Measurements from ENCODE around the gene ANKRD62.
"Not testable (repeated sequence)": the region's sequence is repeated elsewhere in the genome, so short reads cannot be mapped to it uniquely, and the experiment has no call there.

Gene ANKRD62

GRCh38 chr18:12099160-12099559 is 5.5 kb downstream of the ANKRD62 start:
- DNase-seq = no peak

- no peak for DNase-seq
Measured at GRCh38 chr18:12101266-12101665, 7.6 kb downstream of the ANKRD62 start.

- DNase-seq = no peak
Measured at GRCh38 chr18:12102136-12102842, 8.6 kb downstream of the ANKRD62 start.

GRCh38 chr18:12106471-12106870 is 12.8 kb downstream of the ANKRD62 start:
- DNase-seq = peak; percentile 60

GRCh38 chr18:12109836-12110235 is 16.2 kb downstream of the ANKRD62 start:
- peak; percentile 54 for DNase-seq

DNA sequence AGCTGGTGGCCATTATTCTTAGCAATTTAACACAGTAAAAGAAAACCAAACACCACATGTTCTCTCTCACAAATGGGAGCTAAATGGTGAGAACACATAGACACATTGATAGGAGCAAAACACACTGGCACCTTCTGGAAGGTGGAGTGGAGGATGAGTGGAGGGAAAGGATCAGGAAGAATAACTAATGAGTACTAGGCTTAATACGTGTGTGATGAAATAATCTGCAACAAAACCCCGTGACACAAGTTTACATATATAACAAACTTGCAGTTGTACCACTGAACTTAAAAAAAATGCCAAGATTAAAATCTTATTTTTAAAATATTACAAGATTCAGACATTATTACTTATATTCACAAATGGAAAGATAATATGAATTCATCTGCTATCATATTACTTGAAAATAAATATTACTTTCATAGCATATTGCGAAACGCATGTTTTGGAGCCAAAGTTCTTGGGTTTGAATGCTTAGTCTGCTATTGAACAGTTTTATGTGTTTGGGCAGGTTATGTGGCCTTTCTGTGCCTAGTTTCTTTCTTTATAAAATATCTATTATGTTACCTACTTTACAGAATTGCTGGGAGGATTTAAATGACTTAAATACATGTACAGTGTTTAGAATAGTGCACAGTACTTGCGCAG is 20.5 kb downstream of the ANKRD62 start:
- DNase-seq = no peak

DNA sequence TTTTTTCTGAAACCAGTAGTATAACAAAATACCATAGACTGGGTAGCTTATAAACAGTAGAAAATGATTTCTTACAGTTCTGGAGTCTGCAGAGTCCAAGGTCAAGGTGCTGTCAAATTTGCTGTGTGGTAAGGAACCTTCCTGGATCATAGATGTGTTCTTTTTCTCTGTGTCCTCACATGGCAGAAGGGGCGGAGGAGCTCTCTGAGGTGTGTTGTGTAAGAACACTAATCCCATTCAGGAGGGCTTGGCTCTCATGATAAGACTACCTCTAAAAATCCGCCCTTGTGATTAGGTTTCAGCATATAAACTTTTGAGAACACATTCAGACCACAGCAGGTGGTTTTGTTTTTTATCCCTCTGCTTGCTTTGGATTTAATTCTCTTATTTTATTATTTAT is 25.7 kb downstream of the ANKRD62 start:
- no peak for DNase-seq

- no peak for DNase-seq
Measured at GRCh38 chr18:12121175-12122042, 27.8 kb downstream of the ANKRD62 start.

GRCh38 chr18:12122043-12122389 is 28.4 kb downstream of the ANKRD62 start:
- not testable (repeated sequence) for DNase-seq

DNA sequence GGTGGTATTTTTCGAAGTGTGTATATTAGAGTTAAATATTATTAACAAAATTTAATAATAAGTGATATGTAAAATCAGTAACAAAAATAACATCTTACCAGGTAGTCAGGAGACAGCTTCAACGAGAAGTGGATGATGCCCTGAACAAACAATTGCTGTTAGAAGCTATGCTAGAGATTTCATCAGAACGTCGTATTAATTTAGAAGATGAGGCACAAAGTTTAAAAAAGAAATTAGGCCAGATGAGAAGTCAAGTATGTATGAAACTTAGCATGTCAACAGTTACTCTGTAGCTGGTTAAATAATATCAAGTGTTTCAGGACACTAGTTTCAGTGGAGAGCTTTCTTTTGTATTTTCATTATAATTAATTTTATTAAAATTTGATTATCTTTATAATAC is 34.0 kb downstream of the ANKRD62 start:
- DNase-seq = not testable (repeated sequence)

- not testable (repeated sequence) for DNase-seq
Measured at GRCh38 chr18:12138831-12139230, 45.2 kb downstream of the ANKRD62 start.

DNA sequence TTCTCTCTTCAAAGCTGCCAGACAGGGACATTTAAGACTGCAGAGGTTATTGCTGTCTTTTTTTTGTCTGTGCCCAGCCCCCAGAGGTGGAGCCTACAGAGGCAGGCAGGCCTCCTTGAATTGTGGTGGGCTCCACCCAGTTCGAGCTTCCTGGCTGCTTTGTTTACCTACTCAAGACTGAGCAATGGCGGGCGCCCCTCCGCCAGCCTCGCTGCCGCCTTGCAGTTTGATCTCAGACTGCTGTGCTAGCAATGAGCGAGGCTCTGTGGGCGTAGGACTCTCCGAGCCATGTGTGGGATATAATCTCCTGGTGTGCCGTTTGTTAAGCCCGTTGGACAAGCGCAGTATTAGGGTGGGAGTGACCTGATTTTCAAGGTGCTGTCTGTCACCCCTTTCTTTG is 47.2 kb downstream of the ANKRD62 start:
- not testable (repeated sequence) for DNase-seq

- DNase-seq = not testable (repeated sequence)
Measured at GRCh38 chr18:12141778-12142177, 48.1 kb downstream of the ANKRD62 start.

- not testable (repeated sequence) for DNase-seq
Measured at GRCh38 chr18:12149431-12149830, 55.8 kb downstream of the ANKRD62 start.

DNA sequence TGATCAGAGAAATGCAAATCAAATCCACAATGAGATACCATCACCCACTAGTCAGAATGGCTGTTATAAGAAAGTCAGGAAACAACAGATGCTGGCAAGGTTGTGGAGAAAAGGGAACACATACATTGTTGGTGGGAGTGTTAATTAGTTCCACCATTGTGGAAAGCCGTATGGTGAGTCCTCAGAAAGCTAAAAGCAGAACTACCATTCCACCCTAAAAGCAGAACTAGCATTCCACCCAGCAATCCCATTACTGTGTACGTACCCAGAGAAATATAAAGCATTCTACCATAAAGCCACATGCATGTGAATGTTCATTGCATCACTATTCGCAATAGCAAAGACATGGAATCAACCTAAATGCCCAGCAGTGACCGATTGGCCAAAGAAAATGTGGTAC is 60.7 kb downstream of the ANKRD62 start:
- DNase-seq = no peak

GRCh38 chr18:12155996-12156395 is 62.4 kb downstream of the ANKRD62 start:
- no peak for DNase-seq

- DNase-seq = no peak
Measured at GRCh38 chr18:12159446-12159845, 65.8 kb downstream of the ANKRD62 start.

- no peak for DNase-seq
Measured at GRCh38 chr18:12162786-12163185, 69.1 kb downstream of the ANKRD62 start.

DNA sequence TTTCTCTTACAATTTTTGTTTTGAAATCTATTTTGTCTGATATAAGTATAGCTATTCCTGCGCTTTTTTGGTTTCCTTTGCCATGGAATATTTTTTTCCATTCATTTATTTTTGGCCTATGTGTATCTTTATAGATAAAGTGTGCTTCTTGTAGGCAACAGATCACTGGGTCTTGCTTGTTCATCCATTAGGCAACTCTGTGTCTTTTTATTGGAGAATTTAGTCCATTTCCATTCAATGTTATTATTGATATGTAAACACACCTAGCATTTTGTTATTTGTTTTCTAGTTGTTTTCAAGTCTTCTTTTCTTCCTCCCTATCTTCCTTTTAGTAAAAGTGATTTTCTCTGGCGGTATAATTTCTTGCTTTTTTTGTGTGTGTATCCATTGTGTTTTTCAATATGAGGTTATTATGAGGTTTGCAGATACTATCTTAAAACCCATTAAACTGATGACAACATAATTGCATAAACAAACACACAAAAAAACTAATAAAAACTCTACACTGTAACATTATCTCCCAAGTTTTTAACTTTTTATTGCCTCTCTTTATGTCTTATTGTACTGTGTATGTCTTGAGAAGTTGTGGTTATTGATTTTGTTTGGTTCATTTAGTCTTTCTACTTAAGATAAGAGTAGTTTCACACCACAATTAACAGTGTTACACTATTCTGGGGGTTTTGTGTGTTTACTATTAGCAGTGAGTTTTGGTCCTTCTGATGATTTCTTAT is 71.6 kb downstream of the ANKRD62 start:
- DNase-seq = no peak

All from RPMI8226 (cell line).